NCI-H1105 (cell line): ENCODE measurements around the gene RNF183.
A peak's percentile ranks its signal among the peaks of the same experiment; 100 is the strongest.
"Not testable (repeated sequence)": the region's sequence is repeated elsewhere in the genome, so short reads cannot be mapped to it uniquely, and the experiment has no call there.

Experiments used
- DNase-seq: peaks from one replicate; lab custom pipeline; 2025; lab: John Stamatoyannopoulos, UW

RNF183 gene

GRCh38 chr9:113274474-113275156, 28.6 kb downstream of the RNF183 start:
- peak; percentile 65 for DNase-seq

- DNase-seq: no peak
Observed at GRCh38 chr9:113269871-113270270, 33.3 kb downstream of the RNF183 start.

GRCh38 chr9:113269355-113269754, 33.8 kb downstream of the RNF183 start:
- no peak for DNase-seq

- no peak for DNase-seq
Observed at GRCh38 chr9:113267911-113268566, 35.1 kb downstream of the RNF183 start.

- no peak for DNase-seq
Observed at GRCh38 chr9:113266174-113266573, 37.0 kb downstream of the RNF183 start.

- DNase-seq: no peak
Observed at GRCh38 chr9:113261917-113262671, 41.1 kb downstream of the RNF183 start.

GRCh38 chr9:113258282-113258681, 44.9 kb downstream of the RNF183 start:
- DNase-seq: no peak

GRCh38 chr9:113257863-113258262, 45.3 kb downstream of the RNF183 start:
- DNase-seq: no peak

GRCh38 chr9:113255438-113255837, 47.7 kb downstream of the RNF183 start:
- no peak for DNase-seq

- DNase-seq: no peak
Observed at GRCh38 chr9:113254991-113255390, 48.2 kb downstream of the RNF183 start.

- no peak for DNase-seq
Observed at GRCh38 chr9:113250807-113251206, 52.4 kb downstream of the RNF183 start.

- DNase-seq: not testable (repeated sequence)
Observed at GRCh38 chr9:113249661-113250060, 53.5 kb downstream of the RNF183 start.

GRCh38 chr9:113247640-113248039, 55.5 kb downstream of the RNF183 start:
- DNase-seq: no peak
